HepG2 (cell line): ENCODE results near the gene ADGRF4. TPM values are rescaled to one million over a fixed set of nuclear protein-coding genes. Genes with fewer than 3 reads are reported as not detected.

Source experiments
- ATAC-seq: fragments of 200-7000 bp; cut with Tn5 transposase; 3 replicates; pipeline ENCODE4 v1.9.1; 2020; ENCODE audit warnings: mild to moderate bottlenecking, moderate library complexity
- BruUV-seq: library from RNA; stranded (reverse); fragments of 400-500 nt; replicated peaks from 2 replicates; lab custom pipeline; 2021; lab: Mats Ljungman, UMichigan
- CTCF ChIA-PET: fragments of 300-600 bp; formaldehyde crosslinking; extraction: SDS; loops from one replicate; lab custom pipeline; 2021; ENCODE audit warnings: low total read pairs, inconsistent platforms, low intra/inter-chr PET ratio; lab: Yijun Ruan, JAX
- POLR2A ChIA-PET: fragments of 350-600 bp; sonication (Branson Sonifier 250); formaldehyde crosslinking; loops from one replicate; lab custom pipeline; 2020; ENCODE audit warnings: antibody characterized with exemption, inconsistent platforms; lab: Yijun Ruan, JAX
- DNase-seq: peaks from one replicate; pipeline ENCODE4 v3.0.0-alpha.2; 2015; ENCODE audit warnings: low spot score
- FAIRE-seq: peaks from 3 replicates; lab custom pipeline; 2011; peaks lifted over from hg19 to GRCh38; lab: Jason Lieb, UNC
- H2AFZ ChIP-seq: one replicate; pipeline ENCODE4 v1.6.1; 2011; ENCODE audit warnings: low read length, inconsistent platforms
- H3K27ac ChIP-seq: fragments of 300-600 bp; 3 replicates; pipeline ENCODE4 v1.8.0; 2011; ENCODE audit warnings: mixed run types, mild to moderate bottlenecking, mixed read lengths, low read length, inconsistent platforms; ENCODE audit not compliant: insufficient read depth; ENCODE audit errors: extremely low read length
- H3K27me3 ChIP-seq, 2 experiments: fragments of 200-600 bp in 1 of 2; 2 replicates in 1 of 2; 3 replicates in 1 of 2; pipeline versions ENCODE4 v1.6.0 to v1.8.0; 2011; ENCODE audit warnings: low read length in 2 of 2, mild to moderate bottlenecking in 2 of 2, moderate library complexity in 2 of 2, inconsistent platforms in 1 of 2; ENCODE audit not compliant: insufficient read depth in 2 of 2, control insufficient read depth in 1 of 2
- H3K36me3 ChIP-seq, 2 experiments: fragments of 200-600 bp in 1 of 2; replicated peaks in 1 of 2; 2 replicates in 1 of 2; 3 replicates in 1 of 2; pipeline versions ENCODE4 v1.5.1 to v1.8.0; 2011; ENCODE audit warnings: low read length in 2 of 2, inconsistent platforms in 1 of 2; ENCODE audit not compliant: insufficient read depth in 2 of 2, control insufficient read depth in 1 of 2
- H3K4me1 ChIP-seq: 2 replicates; pipeline ENCODE4 v1.5.1; 2012; ENCODE audit warnings: low read length, inconsistent platforms; ENCODE audit not compliant: insufficient read depth
- H3K4me2 ChIP-seq: 2 replicates; pipeline ENCODE4 v1.6.0; 2011; ENCODE audit warnings: low read depth, low read length, inconsistent platforms
- H3K4me3 ChIP-seq, 3 experiments: fragments of 200-600 bp in 1 of 3; sonication (generic), shearing (Covaris generic) in 1 of 3; replicated peaks in 1 of 3; 2 replicates each; pipeline ENCODE4 v1.5.1; 2011 to 2016; ENCODE audit warnings: low read length in 3 of 3, inconsistent platforms in 2 of 3, low read depth in 2 of 3, mild to moderate bottlenecking in 2 of 3, control low read depth in 1 of 3, mixed read lengths in 1 of 3; ENCODE audit not compliant: insufficient read depth in 1 of 3
- H3K79me2 ChIP-seq: one replicate; pipeline ENCODE4 v1.6.1; 2011; ENCODE audit warnings: low read length, inconsistent platforms; ENCODE audit not compliant: insufficient read depth
- H3K9ac ChIP-seq: 2 replicates; pipeline ENCODE4 v1.6.0; 2011; ENCODE audit warnings: mild to moderate bottlenecking, low read depth, low read length, inconsistent platforms; ENCODE audit not compliant: insufficient read depth
- H3K9me3 ChIP-seq: 2 replicates; pipeline ENCODE4 v1.5.1; 2012; ENCODE audit warnings: mild to moderate bottlenecking, low read length
- H4K20me1 ChIP-seq: 2 replicates; pipeline ENCODE4 v1.6.0; 2011; ENCODE audit warnings: inconsistent platforms, mild to moderate bottlenecking, low read length, moderate library complexity; ENCODE audit not compliant: insufficient read depth
- ELF3 ChIP-seq: IDR thresholded peaks from 2 replicates; pipeline ENCODE4 v1.6.1; 2016; ENCODE audit warnings: missing genetic modification reagents, missing compliant biosample characterization
- HIC2 ChIP-seq: sonication (generic); formaldehyde crosslinking; IDR thresholded peaks from 2 replicates; pipeline ENCODE4 v1.9.0; 2022; ENCODE audit warnings: low read depth, missing genetic modification reagents
- KLF15 ChIP-seq: sonication (generic); formaldehyde crosslinking; IDR thresholded peaks from 2 replicates; pipeline ENCODE4 v1.8.1; 2023; ENCODE audit warnings: borderline replicate concordance, mild to moderate bottlenecking, inconsistent platforms, missing genetic modification reagents, mixed read lengths
- PHF20 ChIP-seq: sonication (generic); formaldehyde crosslinking; IDR thresholded peaks from 2 replicates; pipeline ENCODE4 v1.5.0; 2020; ENCODE audit warnings: mild to moderate bottlenecking, missing genetic modification reagents
- POLR2G ChIP-seq: fragments of 200-400 bp; formaldehyde crosslinking; IDR thresholded peaks from 2 replicates; pipeline ENCODE4 v1.6.1; 2018; ENCODE audit warnings: mild to moderate bottlenecking, low read depth, low read length, moderate library complexity
- SNAI1 ChIP-seq: sonication (generic); formaldehyde crosslinking; IDR thresholded peaks from 2 replicates; pipeline ENCODE4 v1.5.0; 2020; ENCODE audit warnings: mild to moderate bottlenecking, missing genetic modification reagents, borderline replicate concordance
- ZNF10 ChIP-seq: sonication (generic); formaldehyde crosslinking; IDR thresholded peaks from 2 replicates; pipeline ENCODE4 v1.4.0; 2020; ENCODE audit warnings: mild to moderate bottlenecking, low read depth, missing genetic modification reagents, borderline replicate concordance
- in situ Hi-C: cut with HindIII; loops from 2 replicates; pipeline ENCODE4 v1.10.0; 2017; ENCODE audit warnings: low pct_unique_long_range_greater_than_20kb; ENCODE audit not compliant: extremely low pct_ligation_motif_present
- intact Hi-C: fragments of 100-400 bp; cut with micrococcal nuclease; formaldehyde crosslinking; loops from one replicate; pipeline ENCODE4 v1.10.0; 2022; ENCODE audit not compliant: unreplicated experiment
- polyA plus RNA-seq, 8 experiments: library from polyadenylated mRNA; depleted of rRNA in 3 of 8; stranded (reverse) in 7 of 8; unstranded in 1 of 8; fragments of >200 nt; fragmentation: Illumina TruSeq in 4 of 8; extraction: Trizol in 4 of 8; gene quantifications; 2 replicates each; pipeline versions ENCODE4 v1.2.1 to v1.2.3, GENCODE V29; 2011 to 2016; ENCODE audit warnings: low read depth in 4 of 8, missing spikeins in 1 of 8, mixed read lengths in 1 of 8; ENCODE audit not compliant: insufficient read depth in 1 of 8
- total RNA-seq, 5 experiments: library from RNA; depleted of rRNA; stranded (reverse); fragments of >200 nt; fragmentation: Illumina TruSeq; extraction: Trizol; gene quantifications; 2 replicates each; pipeline ENCODE4 v1.2.3, GENCODE V29; 2016; ENCODE audit warnings: low read depth in 1 of 5

Gene ADGRF4
- total and polyA plus RNA-seq, 2 of the 13 experiments (the other 11 are each of a cell fraction or from before 2014, with no cell fraction given) = 0.01 TPM; not detected in 1

GRCh38 chr6:47769982-47770381, 71.6 kb downstream of the ADGRF4 start:
- Histone ChIP-seq H3K4me1 (no peaks in the 10 kb centered on the region), H3K4me3 (no peak overlapping the region), H3K79me2 (no peaks in the 10 kb centered on the region), H3K4me2 (no peak overlapping the region), H2AFZ (no peak overlapping the region), H3K27ac (no peak overlapping the region), H3K27me3 (no peaks in the 10 kb centered on the region), H3K36me3 (no peaks in the 10 kb centered on the region), H3K9ac (no peak overlapping the region), H4K20me1 (no peaks in the 10 kb centered on the region), H3K9me3 (no peaks in the 10 kb centered on the region)
- in situ Hi-C loops = no loop called here
- CTCF ChIA-PET = no interaction called here
- no peak for DNase-seq
- no peak for TF ChIP-seq POLR2G
- no peak for TF ChIP-seq HIC2 (CRISPR knock-in tag)
- TF ChIP-seq ZNF10 = no peak
- TF ChIP-seq ELF3 = no peak
- no peak for TF ChIP-seq SNAI1 (CRISPR knock-in tag)
- no peak for TF ChIP-seq PHF20 (CRISPR knock-in tag)
- no peak for TF ChIP-seq KLF15 (CRISPR knock-in tag)
- no peak for ATAC-seq
- intact Hi-C loops = loop anchor here (5.0 kb wide), 1 partner anchor 933 kb away; no protein-coding TSS in a partner anchor
- no peak for FAIRE-seq
- POLR2A ChIA-PET = no interaction called here
- no TSS peak for BruUV-seq

Other genes with a start within 250 kb of the ADGRF4 start
- 31.9 and 40.1 TPM in 2 replicates for gene CD2AP, start 220.8 kb upstream of the ADGRF4 start, total RNA-seq (2016; rRNA removed; fragmentation: Illumina TruSeq; extraction: Trizol)
- 6.0 and 8.6 TPM in 2 replicates for gene CD2AP, start 220.8 kb upstream of the ADGRF4 start, polyA plus RNA-seq (2011; rRNA removed)
- gene OPN5, start 83.5 kb downstream of the ADGRF4 start, total RNA-seq (2016; rRNA removed; fragmentation: Illumina TruSeq; extraction: Trizol) = not detected in 2 replicates
- not detected in 2 replicates for gene OPN5, start 83.5 kb downstream of the ADGRF4 start, polyA plus RNA-seq (2011; rRNA removed)